Tibial nerve (tissue), 4 donors: ENCODE measurements around the gene PIN1. TPM values are rescaled to one million over a fixed set of nuclear protein-coding genes. Genes with fewer than 3 reads are reported as not detected.
A peak's percentile ranks its signal among the peaks of the same experiment; 100 is the strongest.
"Not testable (repeated sequence)": the region's sequence is repeated elsewhere in the genome, so short reads cannot be mapped to it uniquely, and the experiment has no call there.

Source experiments
- DNase-seq, 2 donors: peaks; one replicate each; pipeline ENCODE4 v3.0.0-alpha.2; 2019; ENCODE audit warnings: low spot score in 2 of 2
- H3K27ac ChIP-seq, 4 donors: fragments of 200-600 bp; sonication (generic) in 3 of 4; one replicate each; pipeline ENCODE4 v1.5.1; 2017 to 2019; ENCODE audit warnings: mild to moderate bottlenecking in 1 of 4
- H3K27me3 ChIP-seq, 2 donors: fragments of 200-600 bp; sonication (generic) in 1 of 2; one replicate each; pipeline versions ENCODE4 v1.5.1 to v1.6.0; 2017 to 2019
- H3K36me3 ChIP-seq, 3 donors: fragments of 200-600 bp; sonication (generic); one replicate each; pipeline ENCODE4 v1.5.1; 2018 to 2019
- H3K4me1 ChIP-seq, 4 donors: fragments of 200-600 bp; sonication (generic) in 3 of 4; one replicate each; pipeline ENCODE4 v1.5.1; 2017 to 2019
- H3K4me3 ChIP-seq, 4 donors: fragments of 200-600 bp; sonication (generic) in 3 of 4; one replicate each; pipeline ENCODE4 v1.5.1; 2017 to 2019; ENCODE audit warnings: mild to moderate bottlenecking in 1 of 4, moderate library complexity in 1 of 4
- H3K9me3 ChIP-seq, 4 donors: fragments of 200-600 bp; sonication (generic) in 3 of 4; one replicate each; pipeline ENCODE4 v1.5.1; 2017 to 2019
- CTCF ChIP-seq, 5 experiments: fragments of 200-600 bp in 3 of 5; fragments of 450-650 bp in 2 of 5; sonication (generic) in 3 of 5; IDR thresholded peaks; one replicate each; pipeline ENCODE4 v1.5.1; 2016 to 2019; ENCODE audit warnings: antibody characterized with exemption in 5 of 5, mild to moderate bottlenecking in 3 of 5, moderate library complexity in 2 of 5
- EP300 ChIP-seq, 2 donors: sonication (generic); formaldehyde crosslinking; IDR thresholded peaks; one replicate each; pipeline ENCODE4 v1.6.1; 2017; ENCODE audit warnings: antibody characterized with exemption in 2 of 2, mild to moderate bottlenecking in 1 of 2
- POLR2A ChIP-seq, 2 donors: fragments of 450-650 bp; IDR thresholded peaks; one replicate each; pipeline ENCODE4 v1.6.1; 2017; ENCODE audit warnings: antibody characterized with exemption in 2 of 2, mild to moderate bottlenecking in 2 of 2, moderate library complexity in 2 of 2
- WGBS, 2 donors: methylation state at CpG; one replicate each; pipeline ENCODE4 v1.1.5; 2018; 5-methylcytosine and 5-hydroxymethylcytosine counted together
- total RNA-seq, 4 donors: library from RNA; depleted of rRNA; stranded (reverse); fragments of >200 nt; gene quantifications; one replicate each; pipeline ENCODE4 v1.1.0, GENCODE V29; 2016

The PIN1 gene
- total RNA-seq, 4 donors from 2014 or later: 90.6 to 124 (median 103) TPM

GRCh38 chr19:9789066-9789465, 46.1 kb upstream of the PIN1 start:
- peaks cover 0 to 29% (median 6%) of the 10 kb centered on the region in 4 donors for H3K4me1 ChIP-seq
- no peak overlapping the region for H3K27ac ChIP-seq
- no peak for TF ChIP-seq EP300 (IDR thresholded peaks at IDR 0.05)
- no peak for TF ChIP-seq POLR2A (IDR thresholded peaks at IDR 0.05)
- TF ChIP-seq CTCF (IDR thresholded peaks at IDR 0.05): no peak
- no peak for DNase-seq
- no peaks in the 10 kb centered on the region for H3K9me3 ChIP-seq
- H3K36me3 ChIP-seq: no peaks in the 10 kb centered on the region
- 77 to 78% methylated on average over 11 of the region's 11 CpGs for WGBS, 2 donors
- no peak overlapping the region for H3K4me3 ChIP-seq
- no peaks in the 10 kb centered on the region for H3K27me3 ChIP-seq

DNA sequence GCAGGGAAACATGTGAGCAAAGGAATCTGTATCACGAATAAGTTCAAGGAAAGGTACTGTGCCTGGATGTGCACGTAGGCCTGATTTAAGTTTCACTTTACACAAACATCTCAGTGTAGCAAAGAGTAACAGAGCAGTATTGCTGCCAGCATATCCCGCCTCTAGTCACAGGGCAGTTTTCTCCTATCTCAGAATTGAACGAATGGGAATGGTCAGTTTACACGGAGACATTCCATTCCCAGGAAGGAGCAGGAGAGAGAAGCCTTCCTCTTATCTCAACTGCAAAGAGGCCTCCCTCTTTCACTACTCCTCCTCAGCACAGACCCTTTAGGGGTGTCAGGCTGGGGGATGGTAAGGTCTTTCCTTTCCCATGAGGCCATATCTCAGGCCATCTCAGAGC, 45.5 kb upstream of the PIN1 start:
- not testable (repeated sequence) for DNase-seq, H3K27ac ChIP-seq, H3K4me3 ChIP-seq, H3K9me3 ChIP-seq, H3K27me3 ChIP-seq, H3K36me3 ChIP-seq
- WGBS, 2 donors: 40 to 55% methylated on average over 5 of the region's 5 CpGs
- H3K4me1 ChIP-seq: peaks cover 0 to 24% (median 4%) of the 10 kb centered on the region in 4 donors

DNA sequence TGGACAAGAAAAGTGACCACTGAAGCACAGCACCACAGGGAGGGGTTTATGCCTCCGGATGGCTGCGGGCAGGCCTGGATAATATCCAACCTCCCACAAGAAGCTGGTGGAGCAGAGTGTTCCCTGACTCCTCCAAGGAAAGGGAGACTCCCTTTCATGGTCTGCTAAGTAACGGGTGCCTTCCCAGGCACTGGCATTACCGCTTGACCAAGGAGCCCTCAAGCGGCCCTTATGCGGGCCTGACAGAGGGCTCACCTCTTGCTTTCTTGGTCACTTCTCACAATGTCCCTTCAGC, 44.1 kb upstream of the PIN1 start:
- not testable (repeated sequence) for H3K9me3 ChIP-seq, DNase-seq, H3K27me3 ChIP-seq, H3K36me3 ChIP-seq
- WGBS, 2 donors: 63 to 69% methylated on average over 6 of the region's 6 CpGs
- peak overlapping the region; percentile 57 to 100 (median 96) for H3K27ac ChIP-seq
- H3K4me3 ChIP-seq: peak overlapping the region in 3 of 4 donors; percentile 21 to 65 (median 50)
- H3K4me1 ChIP-seq: peaks cover 0 to 22% (median 2%) of the 10 kb centered on the region in 4 donors

DNA sequence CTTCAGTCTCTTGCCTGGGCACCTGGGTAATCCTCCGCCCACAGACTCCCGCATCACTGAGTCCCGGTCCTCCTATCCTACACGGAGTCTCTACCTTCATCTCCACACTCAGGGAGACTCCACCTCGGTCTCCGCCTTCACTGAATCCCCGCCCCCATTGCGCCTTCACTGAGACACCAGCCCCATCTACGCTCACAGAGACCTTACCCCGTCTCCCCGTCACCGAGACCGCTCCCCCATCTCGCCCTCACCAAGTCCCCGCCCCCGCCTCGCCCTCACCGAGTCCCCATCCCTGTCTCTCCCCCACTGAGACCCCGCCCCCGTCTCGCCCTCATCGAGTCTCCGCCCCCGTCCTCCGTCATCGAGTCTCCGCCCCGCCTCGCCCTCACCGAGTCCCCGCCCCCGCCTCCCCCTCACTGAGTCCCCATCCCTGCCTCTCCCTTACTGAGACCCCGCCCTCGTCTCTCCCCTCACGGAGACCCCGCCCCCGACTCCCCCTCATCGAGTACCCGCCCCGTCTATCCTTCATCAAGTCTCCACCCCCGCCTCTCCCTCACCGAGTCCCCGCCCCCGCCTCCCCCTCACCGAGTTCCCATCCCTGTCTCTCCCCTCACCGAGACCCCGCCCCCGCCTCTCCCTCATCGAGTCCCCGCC, 43.4 kb upstream of the PIN1 start:
- Histone ChIP-seq H3K9me3 (no peaks in the 10 kb centered on the region), H3K36me3 (no peaks in the 10 kb centered on the region), H3K4me3 (peak overlapping the region; percentile 36 to 65 (median 50)), H3K4me1 (peaks cover 0 to 23% (median 2%) of the 10 kb centered on the region in 4 donors), H3K27me3 (no peaks in the 10 kb centered on the region), H3K27ac (peak overlapping the region; percentile 88 to 100 (median 96))
- WGBS, 2 donors: 2% methylated on average over 29 to 38 of the region's 50 CpGs
- peak; percentile 98 for DNase-seq
- no peak for TF ChIP-seq CTCF (IDR thresholded peaks at IDR 0.05)
- TF ChIP-seq POLR2A (IDR thresholded peaks at IDR 0.05): peak in 1 of 2 donors; percentile 53
- TF ChIP-seq EP300 (IDR thresholded peaks at IDR 0.05): peak in 1 of 2 donors; percentile 19

DNA sequence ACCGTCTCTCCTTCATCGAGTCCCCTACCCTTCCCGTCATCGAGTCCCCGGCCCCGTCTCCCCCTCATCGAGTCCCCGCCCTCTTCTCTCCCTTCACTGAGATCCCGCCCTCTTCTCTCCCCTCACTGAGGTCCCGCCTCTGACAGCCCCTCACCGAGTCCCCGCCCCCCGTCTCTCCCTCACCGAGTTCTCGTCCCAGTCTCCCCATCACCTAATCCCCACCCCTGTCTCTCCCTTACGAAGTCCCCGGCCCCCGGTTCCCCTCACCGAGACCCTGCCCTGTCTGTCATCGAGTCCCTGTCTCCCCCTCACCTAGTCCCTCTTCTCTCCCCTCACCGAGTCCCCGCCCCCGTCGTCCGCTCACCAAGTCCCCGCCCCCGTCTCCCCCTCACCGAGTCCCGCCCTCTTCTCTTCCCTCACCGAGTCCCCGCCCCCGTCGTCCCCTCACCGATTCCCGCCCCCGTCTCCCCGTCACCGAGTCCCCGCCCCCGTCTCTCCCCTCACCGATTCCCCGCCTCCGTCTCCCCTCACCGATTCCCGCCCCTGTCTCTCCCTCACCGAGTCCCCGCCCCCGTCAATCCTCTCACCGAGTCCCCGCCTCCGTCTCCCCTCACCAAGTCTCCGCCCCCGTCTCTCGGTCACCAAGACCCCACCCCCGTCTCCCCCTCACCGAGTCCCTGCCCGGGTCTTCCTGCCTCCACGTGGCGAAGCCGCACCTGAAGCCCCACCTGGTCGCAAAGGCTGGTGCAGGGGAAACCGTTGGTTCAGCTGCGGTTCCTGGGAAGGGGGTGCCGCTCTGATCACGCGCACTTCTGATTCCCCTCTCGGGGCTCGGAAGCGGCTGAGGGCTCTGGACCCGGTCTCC, 42.7 kb upstream of the PIN1 start:
- H3K9me3 ChIP-seq: no peaks in the 10 kb centered on the region
- peak overlapping the region; percentile 50 to 73 (median 69) for H3K4me3 ChIP-seq
- no peaks in the 10 kb centered on the region for H3K27me3 ChIP-seq
- WGBS, 2 donors: 2% methylated on average over 52 to 64 of the region's 70 CpGs
- peaks cover 0 to 22% (median 2%) of the 10 kb centered on the region in 4 donors for H3K4me1 ChIP-seq
- DNase-seq: peak; percentile 94 to 97
- TF ChIP-seq EP300 (IDR thresholded peaks at IDR 0.05) (no peak), POLR2A (IDR thresholded peaks at IDR 0.05) (no peak)
- H3K36me3 ChIP-seq: no peaks in the 10 kb centered on the region
- peak overlapping the region; percentile 88 to 100 (median 96) for H3K27ac ChIP-seq

DNA sequence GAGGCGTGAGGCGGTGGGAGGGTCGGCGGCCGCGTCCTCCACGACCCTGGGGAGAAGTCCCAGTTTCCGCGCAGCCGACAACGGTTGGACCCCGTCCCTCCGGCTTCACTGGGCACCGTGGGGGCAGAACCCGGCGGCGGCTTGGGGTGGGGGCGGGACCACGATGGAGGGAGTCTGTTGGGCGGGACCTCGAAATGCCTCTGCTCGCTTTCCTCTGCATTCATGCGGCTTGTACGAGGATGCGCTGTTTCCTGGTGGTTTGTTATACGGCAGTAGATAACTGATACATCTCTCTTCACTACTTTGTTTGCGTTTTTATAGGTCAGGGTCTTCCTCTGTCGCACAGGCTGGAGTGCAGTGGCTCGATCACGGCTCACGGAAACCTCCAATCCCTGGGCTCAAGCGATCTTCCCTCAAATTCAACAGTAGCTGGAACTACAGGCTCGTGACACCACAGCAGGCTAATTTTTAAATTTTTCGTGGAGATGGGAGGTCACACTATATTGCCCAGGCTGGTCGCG, 42.0 kb upstream of the PIN1 start:
- 24 to 26% methylated on average over 25 to 29 of the region's 36 CpGs for WGBS, 2 donors

More for the DNA sequence above, 42.0 kb upstream of the PIN1 start:
- Histone ChIP-seq H3K4me1 (peaks cover 0 to 22% (median 2%) of the 10 kb centered on the region in 4 donors), H3K36me3 (no peaks in the 10 kb centered on the region), H3K4me3 (peak overlapping the region; percentile 50 to 73 (median 69)), H3K27ac (peak overlapping the region; percentile 88 to 100 (median 96)), H3K9me3 (no peaks in the 10 kb centered on the region), H3K27me3 (no peaks in the 10 kb centered on the region)
- DNase-seq: peak; percentile 27 to 43
- no peak for TF ChIP-seq EP300 (IDR thresholded peaks at IDR 0.05)
- TF ChIP-seq CTCF (IDR thresholded peaks at IDR 0.05): no peak
- peak in 1 of 2 donors; percentile 17 for TF ChIP-seq POLR2A (IDR thresholded peaks at IDR 0.05)
